H9 (cell line): ENCODE measurements around the gene PCDHAC1. TPM values are rescaled to one million over a fixed set of nuclear protein-coding genes. Genes with fewer than 3 reads are reported as not detected.
"Not testable (repeated sequence)": the region's sequence is repeated elsewhere in the genome, so short reads cannot be mapped to it uniquely, and the experiment has no call there.

Source experiments
- DNase-seq: peaks from one replicate; pipeline ENCODE4 v3.0.0-alpha.2; 2017
- H2AFZ ChIP-seq: one replicate; pipeline ENCODE4 v1.6.1; 2013; ENCODE audit warnings: mild to moderate bottlenecking, low read length, control low read depth, moderate library complexity
- H2AK5ac ChIP-seq: 2 replicates; pipeline ENCODE4 v1.6.1; 2013; ENCODE audit warnings: low read length, control low read depth, mixed read lengths; ENCODE audit not compliant: insufficient read length
- H2BK120ac ChIP-seq: one replicate; pipeline ENCODE4 v1.6.1; 2013; ENCODE audit warnings: low read depth, mild to moderate bottlenecking, low read length, control low read depth, inconsistent platforms; ENCODE audit not compliant: poor library complexity, severe bottlenecking
- H2BK12ac ChIP-seq: 2 replicates; pipeline ENCODE4 v1.6.1; 2013; ENCODE audit warnings: low read length, control low read depth, mixed read lengths, low read depth; ENCODE audit not compliant: insufficient read length
- H2BK15ac ChIP-seq: 2 replicates; pipeline ENCODE4 v1.6.1; 2013; ENCODE audit warnings: low read depth, low read length, control low read depth
- H2BK20ac ChIP-seq: one replicate; pipeline ENCODE4 v1.6.1; 2013; ENCODE audit warnings: low read depth, mild to moderate bottlenecking, low read length, control low read depth, inconsistent platforms; ENCODE audit not compliant: poor library complexity, severe bottlenecking
- H2BK5ac ChIP-seq: 2 replicates; pipeline ENCODE4 v1.6.1; 2013; ENCODE audit warnings: low read length, control low read depth, mixed read lengths; ENCODE audit not compliant: insufficient read length
- H3K14ac ChIP-seq: 2 replicates; pipeline ENCODE4 v1.6.1; 2013; ENCODE audit warnings: low read length, control low read depth; ENCODE audit not compliant: insufficient read depth
- H3K18ac ChIP-seq: 2 replicates; pipeline ENCODE4 v1.6.1; 2013; ENCODE audit warnings: low read depth, mild to moderate bottlenecking, mixed read lengths, low read length, control low read depth; ENCODE audit not compliant: insufficient read length
- H3K23ac ChIP-seq: 2 replicates; pipeline ENCODE4 v1.6.1; 2013; ENCODE audit warnings: low read length, control low read depth, mixed read lengths, low read depth; ENCODE audit not compliant: insufficient read length
- H3K23me2 ChIP-seq: 2 replicates; pipeline ENCODE4 v1.6.1; 2013; ENCODE audit warnings: low read depth, mild to moderate bottlenecking, mixed read lengths, low read length, control low read depth; ENCODE audit not compliant: insufficient read length, poor library complexity, severe bottlenecking
- H3K27ac ChIP-seq: 2 replicates; pipeline ENCODE4 v1.5.1; 2013; ENCODE audit warnings: low read length, control low read depth, mixed read lengths, low read depth; ENCODE audit not compliant: insufficient read length
- H3K27me3 ChIP-seq: 2 replicates; pipeline ENCODE4 v1.6.1; 2013; ENCODE audit warnings: low read length, control low read depth, inconsistent platforms; ENCODE audit not compliant: insufficient read depth
- H3K4ac ChIP-seq: 2 replicates; pipeline ENCODE4 v1.6.1; 2013; ENCODE audit warnings: low read depth, mild to moderate bottlenecking, control low read depth, inconsistent platforms, low read length, moderate library complexity
- H3K4me1 ChIP-seq: 2 replicates; pipeline ENCODE4 v1.6.1; 2013; ENCODE audit warnings: low read length, control low read depth, inconsistent platforms; ENCODE audit not compliant: insufficient read depth
- H3K4me2 ChIP-seq: 2 replicates; pipeline ENCODE4 v1.6.1; 2013; ENCODE audit warnings: low read length, control low read depth, mixed read lengths; ENCODE audit not compliant: insufficient read length, insufficient read depth
- H3K56ac ChIP-seq: 2 replicates; pipeline ENCODE4 v1.6.1; 2013; ENCODE audit warnings: low read depth, mild to moderate bottlenecking, mixed read lengths, low read length, control low read depth; ENCODE audit not compliant: insufficient read length
- H3K79me1 ChIP-seq: 2 replicates; pipeline ENCODE4 v1.6.1; 2013; ENCODE audit warnings: low read depth, mild to moderate bottlenecking, moderate library complexity, low read length, control low read depth, inconsistent platforms; ENCODE audit not compliant: insufficient read depth, poor library complexity, severe bottlenecking
- H3K79me2 ChIP-seq: 2 replicates; pipeline ENCODE4 v1.6.1; 2013; ENCODE audit warnings: low read length, control low read depth, inconsistent platforms; ENCODE audit not compliant: insufficient read depth
- H3K9ac ChIP-seq: 2 replicates; pipeline ENCODE4 v1.6.1; 2013; ENCODE audit warnings: low read length, control low read depth, mixed read lengths; ENCODE audit not compliant: insufficient read length; ENCODE audit errors: extremely low read depth
- H3K9me3 ChIP-seq: one replicate; pipeline ENCODE4 v1.6.1; 2013; ENCODE audit warnings: low read depth, low read length, inconsistent platforms; ENCODE audit not compliant: control insufficient read depth
- H3T11ph ChIP-seq: one replicate; pipeline ENCODE4 v1.6.1; 2013; ENCODE audit warnings: mild to moderate bottlenecking, low read length, control low read depth, inconsistent platforms
- H4K20me1 ChIP-seq: one replicate; pipeline ENCODE4 v1.6.1; 2013; ENCODE audit not compliant: control insufficient read depth, insufficient read length, insufficient read depth
- H4K5ac ChIP-seq: 2 replicates; pipeline ENCODE4 v1.6.1; 2013; ENCODE audit warnings: low read depth, mild to moderate bottlenecking, mixed read lengths, low read length, control low read depth; ENCODE audit not compliant: insufficient read length
- H4K8ac ChIP-seq: replicated peaks from 2 replicates; pipeline ENCODE4 v1.6.1; 2013; ENCODE audit warnings: low read length, control low read depth, mixed read lengths, low read depth; ENCODE audit not compliant: insufficient read length
- H4K91ac ChIP-seq: 2 replicates; pipeline ENCODE4 v1.6.1; 2013; ENCODE audit warnings: low read depth, mild to moderate bottlenecking, moderate library complexity, mixed read lengths, low read length, control low read depth; ENCODE audit not compliant: insufficient read length
- H3K27ac Mint-ChIP-seq, 3 experiments: 2 replicates in 2 of 3; 3 replicates in 1 of 3; pipeline ENCODE4 v1.8.0; 2020 to 2021; ENCODE audit warnings: mixed read lengths in 3 of 3, mild to moderate bottlenecking in 1 of 3, moderate library complexity in 1 of 3
- H3K27me3 Mint-ChIP-seq: 2 replicates; pipeline ENCODE4 v1.8.0; 2021; ENCODE audit warnings: low read depth, mild to moderate bottlenecking, moderate library complexity, mixed read lengths
- H3K36me3 Mint-ChIP-seq, 3 experiments: 2 replicates in 2 of 3; 3 replicates in 1 of 3; pipeline ENCODE4 v1.8.0; 2020 to 2021; ENCODE audit warnings: low read depth in 3 of 3, mixed read lengths in 3 of 3; ENCODE audit not compliant: insufficient read depth in 1 of 3
- H3K4me1 Mint-ChIP-seq, 2 experiments: 2 replicates each; pipeline ENCODE4 v1.8.0; 2020; ENCODE audit warnings: mixed read lengths in 2 of 2
- H3K4me3 Mint-ChIP-seq, 2 experiments: 2 replicates in 1 of 2; 3 replicates in 1 of 2; pipeline ENCODE4 v1.8.0; 2020 to 2021; ENCODE audit warnings: mild to moderate bottlenecking in 2 of 2, mixed read lengths in 2 of 2, moderate library complexity in 1 of 2
- H3K9me3 Mint-ChIP-seq, 2 experiments: 2 replicates in 1 of 2; 3 replicates in 1 of 2; pipeline ENCODE4 v1.8.0; 2020; ENCODE audit warnings: mild to moderate bottlenecking in 2 of 2, mixed read lengths in 2 of 2, moderate library complexity in 1 of 2
- CTCF ChIP-seq: fragments of 200-600 bp; sonication (generic); conservative IDR thresholded peaks from 3 replicates; pipeline ENCODE4 v1.8.0; 2021; ENCODE audit warnings: antibody characterized with exemption, mild to moderate bottlenecking
- WGBS: extraction: QIAGEN DNeasy Blood & Tissue Kit; methylation state at CpG from one replicate; pipeline ENCODE4 v1.1.7; 2013; ENCODE audit warnings: missing lambda C conversion rate, low lambda C conversion rate, mixed read lengths; ENCODE audit not compliant: insufficient read length; ENCODE audit errors: extremely low coverage; 5-methylcytosine and 5-hydroxymethylcytosine counted together
- long read RNA-seq: library from polyadenylated mRNA; unstranded; transcript quantifications from one replicate; pipeline ENCODE4 v2.0.0, GENCODE V29; 2020
- total RNA-seq: library from RNA; stranded (reverse); gene quantifications from 2 replicates; pipeline ENCODE4 v1.2.1, GENCODE V29; 2021

The PCDHAC1 gene
- 8.0 and 8.7 TPM in 2 replicates for total RNA-seq
- long read RNA-seq, full-length matches to known transcripts: 11 of 12 reads
- long read RNA-seq, partial matches to known transcripts: 0 of 12 reads
- long read RNA-seq, other reads (novel, unspliced or antisense): 1 of 12 reads

DNA sequence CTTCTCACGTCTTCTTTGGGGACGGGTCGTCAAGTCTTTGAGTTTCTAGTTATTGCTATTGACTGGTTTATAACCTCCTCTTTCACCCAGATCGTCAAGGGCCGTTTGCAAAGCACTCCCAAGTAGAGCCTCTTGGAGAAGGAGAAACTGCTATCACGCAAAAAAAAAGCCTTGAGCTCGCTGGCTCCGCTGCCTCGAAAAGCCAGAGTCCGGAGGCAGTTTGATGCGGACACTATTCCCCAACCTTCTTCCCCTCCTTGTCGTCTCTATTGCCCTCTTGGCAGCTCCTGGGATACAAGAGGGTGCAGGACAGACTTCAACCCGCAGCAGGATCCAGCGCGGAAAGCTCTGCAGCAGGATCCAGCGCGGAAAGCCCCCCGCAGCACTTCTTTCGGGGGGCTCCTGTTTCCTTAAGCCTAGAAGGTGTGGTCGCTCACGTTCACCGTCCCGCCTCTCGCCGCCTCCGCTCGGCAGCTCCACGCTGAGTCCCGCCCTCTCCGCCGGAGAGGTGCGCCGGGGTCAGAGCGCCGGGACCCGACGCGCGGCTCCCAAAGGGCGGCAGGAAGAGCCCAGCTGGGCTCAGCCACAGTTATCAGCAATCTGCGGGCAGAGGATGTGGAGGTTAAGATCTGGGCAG is at the start of gene PCDHAC1:
Gene PCDHAC1 (plus strand): TSS at position 494 of the 637 bp plus-strand sequence. CDS start 594 bp downstream, outside the sequence.
- H3K56ac ChIP-seq: no peak within 1 kb of the TSS
- no peaks in the 10 kb centered on the region for H3K79me1 ChIP-seq
- H3K4me2 ChIP-seq: peak within 1 kb of the TSS; percentile 73
- no peaks in the 10 kb centered on the region; the same call in 1 of the 2 replicates for H3K27me3 ChIP-seq
- Mint-ChIP-seq H3K27me3 (peaks cover 40% of the 10 kb centered on the region), H3K27ac (peak within 1 kb of the TSS; percentile 35 to 91 (median 70); a peak in 4 of 7 replicates), H3K4me1 (peaks cover 24 to 30% of the 10 kb centered on the region in 2 experiments), H3K36me3 (peaks cover 0 to 5% (median 0%) of the 10 kb centered on the region in 3 experiments; a peak in 1 of 7 replicates), H3K4me3 (peak within 1 kb of the TSS; percentile 82 to 89), H3K9me3 (no peaks in the 10 kb centered on the region; a peak in 1 of 5 replicates)
- H3T11ph ChIP-seq: no peak within 1 kb of the TSS
- DNase-seq: peak; percentile 79
- H3K27ac ChIP-seq: no peak within 1 kb of the TSS
- TF ChIP-seq CTCF: no peak
- no peak within 1 kb of the TSS for H2BK15ac ChIP-seq
- no peak within 1 kb of the TSS for H2BK5ac ChIP-seq
- no peak within 1 kb of the TSS for H4K91ac ChIP-seq
- no peaks in the 10 kb centered on the region for H3K4me1 ChIP-seq
- H2BK20ac ChIP-seq: no peak within 1 kb of the TSS
- no peak within 1 kb of the TSS for H2BK120ac ChIP-seq
- peak within 1 kb of the TSS; percentile 60 for H3K9ac ChIP-seq
- H2BK12ac ChIP-seq: no peak within 1 kb of the TSS
- peak within 1 kb of the TSS; percentile 63; the same call in 1 of the 2 replicates for H3K14ac ChIP-seq
- no peak within 1 kb of the TSS for H4K8ac ChIP-seq
- H2AFZ ChIP-seq: no peak within 1 kb of the TSS
- H3K4ac ChIP-seq: no peak within 1 kb of the TSS
- H3K23ac ChIP-seq: no peak within 1 kb of the TSS
- no peaks in the 10 kb centered on the region for H3K9me3 ChIP-seq
- H3K23me2 ChIP-seq: peaks cover 15% of the 10 kb centered on the region
- no peaks in the 10 kb centered on the region for H3K79me2 ChIP-seq
- no peaks in the 10 kb centered on the region for H4K20me1 ChIP-seq
- H3K18ac ChIP-seq: no peak within 1 kb of the TSS
- no peak within 1 kb of the TSS for H2AK5ac ChIP-seq
- no peak within 1 kb of the TSS for H4K5ac ChIP-seq
- no CpG with 5 or more reads among the region's 41 CpGs for WGBS

DNA sequence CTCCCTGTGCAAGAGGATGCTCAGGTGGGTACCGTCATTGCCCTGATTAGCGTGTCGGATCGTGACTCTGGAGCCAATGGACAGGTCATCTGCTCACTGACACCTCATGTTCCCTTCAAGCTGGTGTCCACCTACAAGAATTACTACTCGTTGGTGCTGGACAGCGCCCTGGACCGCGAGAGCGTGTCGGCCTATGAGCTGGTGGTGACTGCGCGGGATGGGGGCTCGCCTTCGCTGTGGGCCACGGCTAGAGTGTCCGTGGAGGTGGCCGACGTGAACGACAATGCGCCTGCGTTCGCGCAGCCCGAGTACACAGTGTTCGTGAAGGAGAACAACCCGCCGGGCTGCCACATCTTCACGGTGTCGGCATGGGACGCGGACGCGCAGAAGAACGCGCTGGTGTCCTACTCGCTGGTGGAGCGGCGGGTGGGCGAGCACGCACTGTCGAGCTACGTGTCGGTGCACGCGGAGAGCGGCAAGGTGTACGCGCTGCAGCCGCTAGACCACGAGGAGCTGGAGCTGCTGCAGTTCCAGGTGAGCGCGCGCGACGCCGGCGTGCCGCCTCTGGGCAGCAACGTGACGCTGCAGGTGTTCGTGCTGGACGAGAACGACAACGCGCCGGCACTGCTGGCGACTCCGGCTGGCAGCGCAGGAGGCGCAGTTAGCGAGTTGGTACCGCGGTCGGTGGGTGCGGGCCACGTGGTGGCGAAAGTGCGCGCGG is 49.4 kb upstream of the PCDHAC1 start:
- H3T11ph ChIP-seq, H3K9me3 Mint-ChIP-seq, H2AK5ac ChIP-seq, DNase-seq, H3K4ac ChIP-seq, H3K4me1 ChIP-seq, H2BK15ac ChIP-seq, H3K4me2 ChIP-seq, H3K27me3 ChIP-seq, H2BK12ac ChIP-seq, H3K27me3 Mint-ChIP-seq, H2AFZ ChIP-seq, H3K18ac ChIP-seq, H3K9ac ChIP-seq, H4K5ac ChIP-seq, H2BK5ac ChIP-seq, H3K27ac Mint-ChIP-seq, H4K8ac ChIP-seq, H3K27ac ChIP-seq, H3K56ac ChIP-seq, H3K9me3 ChIP-seq, H3K23ac ChIP-seq, H3K79me2 ChIP-seq, H3K79me1 ChIP-seq, H4K20me1 ChIP-seq, H3K14ac ChIP-seq, H3K23me2 ChIP-seq, H2BK120ac ChIP-seq, H4K91ac ChIP-seq, H2BK20ac ChIP-seq: not testable (repeated sequence)
- H3K36me3 Mint-ChIP-seq: peaks cover 13 to 27% (median 27%) of the 10 kb centered on the region in 3 experiments; a peak in 6 of 7 replicates
- peak overlapping the region; percentile 94 to 95; a peak in 4 of 5 replicates for H3K4me3 Mint-ChIP-seq
- WGBS: no CpG with 5 or more reads among the region's 80 CpGs
- peaks cover 10 to 14% of the 10 kb centered on the region in 2 experiments; a peak in 2 of 4 replicates for H3K4me1 Mint-ChIP-seq
